ENCODE data around the gene COMMD2. TPM values are rescaled to one million over a fixed set of nuclear protein-coding genes. Genes with fewer than 3 reads are reported as not detected.

COMMD2 gene
- total RNA-seq, 1 experiment from 2014 or later, result 52.1 TPM

- H3K36me3 Mint-ChIP-seq, result no peaks in the 10 kb centered on the region
- POLR2A ChIA-PET, result interaction anchor here (0.6 kb wide), 1 partner anchor 653 kb away, joined by 3 read pairs; no protein-coding TSS in a partner anchor
- TF ChIP-seq JAZF1 (CRISPR knock-in tag; IDR thresholded peaks at IDR 0.05) (no peak), SP1 (CRISPR knock-in tag; conservative IDR thresholded peaks at IDR 0.05) (no peak), RELA (CRISPR knock-in tag; IDR thresholded peaks at IDR 0.05; ENCODE audit: borderline replicate concordance) (no peak), ZNF121 (CRISPR knock-in tag; IDR thresholded peaks at IDR 0.05) (no peak), FOXP1 (CRISPR knock-in tag; IDR thresholded peaks at IDR 0.05; ENCODE audit: borderline replicate concordance) (no peak), TEAD1 (CRISPR knock-in tag; IDR thresholded peaks at IDR 0.05) (no peak), SOX15 (CRISPR knock-in tag; IDR thresholded peaks at IDR 0.05) (no peak), ATF6 (CRISPR knock-in tag; IDR thresholded peaks at IDR 0.05) (no peak), SMAD4 (CRISPR knock-in tag; IDR thresholded peaks at IDR 0.05) (no peak), NR3C1 (CRISPR knock-in tag; conservative IDR thresholded peaks at IDR 0.05; ENCODE audit: low read depth) (no peak), ZNF416 (CRISPR knock-in tag; IDR thresholded peaks at IDR 0.05) (no peak)
- TF ChIP-seq, protein P1, sequence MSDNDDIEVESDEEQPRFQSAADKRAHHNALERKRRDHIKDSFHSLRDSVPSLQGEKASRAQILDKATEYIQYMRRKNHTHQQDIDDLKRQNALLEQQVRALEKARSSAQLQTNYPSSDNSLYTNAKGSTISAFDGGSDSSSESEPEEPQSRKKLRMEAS (CRISPR knock-in tag; IDR thresholded peaks at IDR 0.05), result no peak
- TF ChIP-seq, protein P2, sequence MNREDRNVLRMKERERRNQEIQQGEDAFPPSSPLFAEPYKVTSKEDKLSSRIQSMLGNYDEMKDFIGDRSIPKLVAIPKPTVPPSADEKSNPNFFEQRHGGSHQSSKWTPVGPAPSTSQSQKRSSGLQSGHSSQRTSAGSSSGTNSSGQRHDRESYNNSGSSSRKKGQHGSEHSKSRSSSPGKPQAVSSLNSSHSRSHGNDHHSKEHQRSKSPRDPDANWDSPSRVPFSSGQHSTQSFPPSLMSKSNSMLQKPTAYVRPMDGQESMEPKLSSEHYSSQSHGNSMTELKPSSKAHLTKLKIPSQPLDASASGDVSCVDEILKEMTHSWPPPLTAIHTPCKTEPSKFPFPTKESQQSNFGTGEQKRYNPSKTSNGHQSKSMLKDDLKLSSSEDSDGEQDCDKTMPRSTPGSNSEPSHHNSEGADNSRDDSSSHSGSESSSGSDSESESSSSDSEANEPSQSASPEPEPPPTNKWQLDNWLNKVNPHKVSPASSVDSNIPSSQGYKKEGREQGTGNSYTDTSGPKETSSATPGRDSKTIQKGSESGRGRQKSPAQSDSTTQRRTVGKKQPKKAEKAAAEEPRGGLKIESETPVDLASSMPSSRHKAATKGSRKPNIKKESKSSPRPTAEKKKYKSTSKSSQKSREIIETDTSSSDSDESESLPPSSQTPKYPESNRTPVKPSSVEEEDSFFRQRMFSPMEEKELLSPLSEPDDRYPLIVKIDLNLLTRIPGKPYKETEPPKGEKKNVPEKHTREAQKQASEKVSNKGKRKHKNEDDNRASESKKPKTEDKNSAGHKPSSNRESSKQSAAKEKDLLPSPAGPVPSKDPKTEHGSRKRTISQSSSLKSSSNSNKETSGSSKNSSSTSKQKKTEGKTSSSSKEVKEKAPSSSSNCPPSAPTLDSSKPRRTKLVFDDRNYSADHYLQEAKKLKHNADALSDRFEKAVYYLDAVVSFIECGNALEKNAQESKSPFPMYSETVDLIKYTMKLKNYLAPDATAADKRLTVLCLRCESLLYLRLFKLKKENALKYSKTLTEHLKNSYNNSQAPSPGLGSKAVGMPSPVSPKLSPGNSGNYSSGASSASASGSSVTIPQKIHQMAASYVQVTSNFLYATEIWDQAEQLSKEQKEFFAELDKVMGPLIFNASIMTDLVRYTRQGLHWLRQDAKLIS (CRISPR knock-in tag; IDR thresholded peaks at IDR 0.05; ENCODE audit: borderline replicate concordance), result no peak
- TF ChIP-seq, protein P3, sequence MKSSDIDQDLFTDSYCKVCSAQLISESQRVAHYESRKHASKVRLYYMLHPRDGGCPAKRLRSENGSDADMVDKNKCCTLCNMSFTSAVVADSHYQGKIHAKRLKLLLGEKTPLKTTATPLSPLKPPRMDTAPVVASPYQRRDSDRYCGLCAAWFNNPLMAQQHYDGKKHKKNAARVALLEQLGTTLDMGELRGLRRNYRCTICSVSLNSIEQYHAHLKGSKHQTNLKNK (CRISPR knock-in tag; IDR thresholded peaks at IDR 0.05), result no peak
- no peaks in the 10 kb centered on the region for H3K9me3 Mint-ChIP-seq
- DNase-seq (ENCODE audit: low spot score) (no peak), ATAC-seq (no peak)
- H3K4me3 Mint-ChIP-seq, result no peak overlapping the region
- H3K4me1 Mint-ChIP-seq, result peaks cover 12% of the 10 kb centered on the region
- H3K27me3 Mint-ChIP-seq (ENCODE audit: low read depth), result no peaks in the 10 kb centered on the region
- CTCF ChIA-PET, result interaction anchor here (0.7 to 5.9 kb wide), 8 partner anchors 9 to 242 kb away, joined by 3 to 50 read pairs (median 10); no protein-coding TSS in a partner anchor
- no peak overlapping the region; the same call in 1 of the 2 replicates for H3K27ac Mint-ChIP-seq
Observed at GRCh38 chr3:149772861-149773260, 20.6 kb upstream of the COMMD2 start.

DNA sequence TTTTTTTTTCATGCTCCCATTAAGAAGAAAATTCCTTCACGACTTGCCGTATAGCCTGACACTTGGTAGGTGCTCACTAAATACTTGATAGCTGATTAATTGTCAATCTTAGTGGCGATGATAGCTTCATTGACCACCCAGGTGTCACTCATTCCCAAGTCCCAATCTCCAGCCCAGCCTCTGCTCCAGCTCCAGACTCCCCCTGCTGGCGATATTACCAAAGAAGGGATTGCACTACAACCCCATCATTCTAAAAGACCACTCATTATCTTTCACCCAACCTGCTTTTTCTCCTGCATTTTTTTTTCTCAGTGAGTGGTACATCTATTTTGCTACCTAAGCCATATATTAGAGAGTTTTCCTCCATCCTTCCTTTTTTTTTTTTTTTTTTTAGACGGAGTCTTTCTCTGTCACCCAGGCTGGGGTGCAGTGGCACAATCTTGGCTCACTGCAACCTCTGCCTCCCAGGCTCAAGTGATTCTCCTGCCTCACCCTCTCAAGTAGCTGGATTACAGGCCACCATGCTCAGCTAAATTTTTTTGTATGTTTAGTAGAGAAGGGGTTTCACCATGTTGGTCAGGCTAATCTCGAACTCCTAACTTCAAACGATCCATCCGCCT is 19.5 kb upstream of the COMMD2 start:
- Mint-ChIP-seq H3K4me3 (no peak overlapping the region), H3K4me1 (peaks cover 12% of the 10 kb centered on the region), H3K36me3 (no peaks in the 10 kb centered on the region), H3K9me3 (no peaks in the 10 kb centered on the region), H3K27ac (no peak overlapping the region), H3K27me3 (ENCODE audit: low read depth) (no peaks in the 10 kb centered on the region)
- ChIA-PET CTCF (interaction anchor here (0.6 to 5.9 kb wide), 64 partner anchors 8 to 821 kb away, joined by 3 to 50 read pairs (median 4); partner anchors contain the start of genes COMMD2 and WWTR1), POLR2A (no interaction called here)
- peak; percentile 87 for ATAC-seq
- DNase-seq (ENCODE audit: low spot score), result peak; percentile 74
- TF ChIP-seq ZNF396 (CRISPR knock-in tag; IDR thresholded peaks at IDR 0.05; ENCODE audit: borderline replicate concordance), result no peak
- TF ChIP-seq, protein P4, sequence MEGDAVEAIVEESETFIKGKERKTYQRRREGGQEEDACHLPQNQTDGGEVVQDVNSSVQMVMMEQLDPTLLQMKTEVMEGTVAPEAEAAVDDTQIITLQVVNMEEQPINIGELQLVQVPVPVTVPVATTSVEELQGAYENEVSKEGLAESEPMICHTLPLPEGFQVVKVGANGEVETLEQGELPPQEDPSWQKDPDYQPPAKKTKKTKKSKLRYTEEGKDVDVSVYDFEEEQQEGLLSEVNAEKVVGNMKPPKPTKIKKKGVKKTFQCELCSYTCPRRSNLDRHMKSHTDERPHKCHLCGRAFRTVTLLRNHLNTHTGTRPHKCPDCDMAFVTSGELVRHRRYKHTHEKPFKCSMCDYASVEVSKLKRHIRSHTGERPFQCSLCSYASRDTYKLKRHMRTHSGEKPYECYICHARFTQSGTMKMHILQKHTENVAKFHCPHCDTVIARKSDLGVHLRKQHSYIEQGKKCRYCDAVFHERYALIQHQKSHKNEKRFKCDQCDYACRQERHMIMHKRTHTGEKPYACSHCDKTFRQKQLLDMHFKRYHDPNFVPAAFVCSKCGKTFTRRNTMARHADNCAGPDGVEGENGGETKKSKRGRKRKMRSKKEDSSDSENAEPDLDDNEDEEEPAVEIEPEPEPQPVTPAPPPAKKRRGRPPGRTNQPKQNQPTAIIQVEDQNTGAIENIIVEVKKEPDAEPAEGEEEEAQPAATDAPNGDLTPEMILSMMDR (IDR thresholded peaks at IDR 0.05), result peak; percentile 76
